HFFc6 (cell line): ENCODE results near the gene NECTIN4. TPM values are rescaled to one million over a fixed set of nuclear protein-coding genes. Genes with fewer than 3 reads are reported as not detected.
A peak's percentile ranks its signal among the peaks of the same experiment; 100 is the strongest.

ENCODE experiments used
- DNase-seq: peaks from one replicate; pipeline ENCODE4 v3.0.0-alpha.2; 2018
- H3K27ac Mint-ChIP-seq: 2 replicates; pipeline ENCODE4 v1.8.0; 2020; ENCODE audit warnings: mild to moderate bottlenecking, mixed read lengths
- H3K27me3 Mint-ChIP-seq: 2 replicates; pipeline ENCODE4 v1.8.0; 2021; ENCODE audit warnings: mild to moderate bottlenecking, moderate library complexity, mixed read lengths; ENCODE audit not compliant: insufficient read depth
- H3K36me3 Mint-ChIP-seq: 2 replicates; pipeline ENCODE4 v1.8.0; 2021; ENCODE audit warnings: low read depth, mixed read lengths
- H3K4me1 Mint-ChIP-seq: 2 replicates; pipeline ENCODE4 v1.8.0; 2020; ENCODE audit warnings: low read depth, mixed read lengths
- H3K4me3 Mint-ChIP-seq: 2 replicates; pipeline ENCODE4 v1.8.0; 2020; ENCODE audit warnings: mild to moderate bottlenecking, moderate library complexity, mixed read lengths
- H3K9me3 Mint-ChIP-seq: 2 replicates; pipeline ENCODE4 v1.8.0; 2020; ENCODE audit warnings: mild to moderate bottlenecking, mixed read lengths
- total RNA-seq, 6 experiments: library from RNA; stranded (reverse); fragmentation: NEBNext Ultra II Directional; extraction: Animal tissue kit (Norgen Biotek cat#: 25700); gene quantifications; 2 replicates in 1 of 6; 3 replicates in 5 of 6; pipeline ENCODE4 v1.2.3, GENCODE V29; 2021
- TF ChIP-seq, protein P1 (sequence below): fragments of 200-600 bp; sonication (generic); IDR thresholded peaks from 2 replicates; pipeline ENCODE4 v1.5.0; 2021; ENCODE audit warnings: antibody characterized with exemption, mild to moderate bottlenecking

Gene NECTIN4
- total RNA-seq, 6 experiments from 2014 or later = 0.09 to 0.14 TPM; not detected in 4

DNA sequence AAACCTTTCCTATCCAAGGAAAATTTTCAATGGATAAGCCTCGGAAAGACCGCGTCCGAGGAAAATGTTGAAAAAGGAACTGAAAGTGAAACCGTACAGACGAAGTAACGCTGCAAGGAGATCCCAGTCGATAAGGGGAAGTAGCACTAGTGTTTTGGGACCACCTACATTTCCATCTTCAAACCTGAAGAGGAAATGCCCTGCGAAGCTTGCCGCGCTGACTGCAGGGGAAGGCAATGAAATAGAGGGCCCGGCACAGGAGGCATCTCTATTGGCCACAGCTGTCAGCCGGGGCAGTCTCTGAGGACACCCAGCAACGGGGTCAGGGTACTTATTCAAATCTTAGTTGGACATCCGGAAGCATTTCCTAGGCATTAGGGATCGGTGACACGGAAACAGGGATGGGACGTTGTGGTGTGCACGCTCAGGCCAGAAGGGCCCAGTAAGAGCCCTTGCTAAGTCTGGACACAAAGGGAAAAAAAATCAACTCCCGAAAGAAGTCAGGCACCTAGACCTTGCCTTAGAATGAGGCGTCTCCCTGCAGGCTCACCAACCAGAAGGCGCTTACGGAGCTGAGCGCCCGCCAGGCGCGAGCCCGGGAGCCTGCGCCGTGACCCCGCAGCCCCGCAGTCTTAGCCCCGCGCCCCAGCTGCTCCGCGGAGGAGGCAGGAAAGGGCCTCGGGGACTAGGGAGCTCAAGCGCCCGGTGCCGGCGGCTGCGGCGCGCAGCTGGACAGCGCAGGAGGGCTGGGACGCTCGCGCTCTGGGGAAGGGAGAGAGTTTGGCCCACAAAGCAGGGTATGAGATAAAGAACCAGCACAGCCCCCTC, 44.2 kb downstream of the NECTIN4 start:
- H3K9me3 Mint-ChIP-seq = peaks cover 28% of the 10 kb centered on the region
- peak overlapping the region; percentile 92 for H3K4me3 Mint-ChIP-seq
- H3K27me3 Mint-ChIP-seq = peaks cover 10% of the 10 kb centered on the region
- peak overlapping the region; percentile 98 for H3K27ac Mint-ChIP-seq
- H3K4me1 Mint-ChIP-seq = peaks cover 25% of the 10 kb centered on the region
- TF ChIP-seq, protein P1, sequence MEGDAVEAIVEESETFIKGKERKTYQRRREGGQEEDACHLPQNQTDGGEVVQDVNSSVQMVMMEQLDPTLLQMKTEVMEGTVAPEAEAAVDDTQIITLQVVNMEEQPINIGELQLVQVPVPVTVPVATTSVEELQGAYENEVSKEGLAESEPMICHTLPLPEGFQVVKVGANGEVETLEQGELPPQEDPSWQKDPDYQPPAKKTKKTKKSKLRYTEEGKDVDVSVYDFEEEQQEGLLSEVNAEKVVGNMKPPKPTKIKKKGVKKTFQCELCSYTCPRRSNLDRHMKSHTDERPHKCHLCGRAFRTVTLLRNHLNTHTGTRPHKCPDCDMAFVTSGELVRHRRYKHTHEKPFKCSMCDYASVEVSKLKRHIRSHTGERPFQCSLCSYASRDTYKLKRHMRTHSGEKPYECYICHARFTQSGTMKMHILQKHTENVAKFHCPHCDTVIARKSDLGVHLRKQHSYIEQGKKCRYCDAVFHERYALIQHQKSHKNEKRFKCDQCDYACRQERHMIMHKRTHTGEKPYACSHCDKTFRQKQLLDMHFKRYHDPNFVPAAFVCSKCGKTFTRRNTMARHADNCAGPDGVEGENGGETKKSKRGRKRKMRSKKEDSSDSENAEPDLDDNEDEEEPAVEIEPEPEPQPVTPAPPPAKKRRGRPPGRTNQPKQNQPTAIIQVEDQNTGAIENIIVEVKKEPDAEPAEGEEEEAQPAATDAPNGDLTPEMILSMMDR = no peak
- H3K36me3 Mint-ChIP-seq = peaks cover 33% of the 10 kb centered on the region
- peak; percentile 62 for DNase-seq

- Mint-ChIP-seq H3K9me3 (peaks cover 22% of the 10 kb centered on the region), H3K27me3 (peaks cover 10% of the 10 kb centered on the region), H3K4me3 (peak overlapping the region; percentile 92), H3K27ac (peak overlapping the region; percentile 98), H3K36me3 (peaks cover 33% of the 10 kb centered on the region), H3K4me1 (peaks cover 25% of the 10 kb centered on the region)
- TF ChIP-seq, protein P1 = no peak
- DNase-seq = peak; percentile 32
These were observed 44.8 kb downstream of the NECTIN4 start for GRCh38 chr1:161044535-161044907.

GRCh38 chr1:161039546-161039945, 49.8 kb downstream of the NECTIN4 start:
- no peaks in the 10 kb centered on the region; the same call in 1 of the 2 replicates for H3K27me3 Mint-ChIP-seq
- TF ChIP-seq, protein P1 = no peak
- peaks cover 9% of the 10 kb centered on the region for H3K36me3 Mint-ChIP-seq
- H3K4me3 Mint-ChIP-seq = no peak overlapping the region
- H3K4me1 Mint-ChIP-seq = peaks cover 18% of the 10 kb centered on the region
- no peak for DNase-seq
- H3K9me3 Mint-ChIP-seq = no peaks in the 10 kb centered on the region
- H3K27ac Mint-ChIP-seq = no peak overlapping the region

DNA sequence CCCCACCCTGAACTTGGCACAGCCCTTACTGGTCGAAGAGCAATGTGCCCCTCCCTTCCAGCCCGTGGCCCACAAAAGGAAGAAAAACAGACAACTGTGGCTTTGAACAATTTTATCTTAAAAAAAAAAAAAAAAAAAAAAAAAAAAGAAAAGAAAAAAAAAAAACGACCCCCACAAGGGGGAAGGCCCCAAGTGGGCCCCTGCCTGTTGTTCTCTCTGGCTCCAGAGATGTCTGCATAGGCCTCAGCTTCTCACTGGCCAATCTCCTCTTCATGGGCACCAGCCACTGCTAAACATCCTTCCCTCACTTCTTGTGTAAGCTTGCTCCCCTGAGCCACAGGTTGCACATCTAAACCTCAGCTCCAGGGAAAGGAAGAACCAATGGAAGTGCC, 50.2 kb downstream of the NECTIN4 start:
- TF ChIP-seq, protein P1 = no peak
- H3K27ac Mint-ChIP-seq = no peak overlapping the region
- H3K4me3 Mint-ChIP-seq = no peak overlapping the region
- peaks cover 14% of the 10 kb centered on the region for H3K4me1 Mint-ChIP-seq
- DNase-seq = no peak
- H3K27me3 Mint-ChIP-seq = no peaks in the 10 kb centered on the region; the same call in 1 of the 2 replicates
- no peaks in the 10 kb centered on the region for H3K9me3 Mint-ChIP-seq
- peaks cover 9% of the 10 kb centered on the region for H3K36me3 Mint-ChIP-seq

DNA sequence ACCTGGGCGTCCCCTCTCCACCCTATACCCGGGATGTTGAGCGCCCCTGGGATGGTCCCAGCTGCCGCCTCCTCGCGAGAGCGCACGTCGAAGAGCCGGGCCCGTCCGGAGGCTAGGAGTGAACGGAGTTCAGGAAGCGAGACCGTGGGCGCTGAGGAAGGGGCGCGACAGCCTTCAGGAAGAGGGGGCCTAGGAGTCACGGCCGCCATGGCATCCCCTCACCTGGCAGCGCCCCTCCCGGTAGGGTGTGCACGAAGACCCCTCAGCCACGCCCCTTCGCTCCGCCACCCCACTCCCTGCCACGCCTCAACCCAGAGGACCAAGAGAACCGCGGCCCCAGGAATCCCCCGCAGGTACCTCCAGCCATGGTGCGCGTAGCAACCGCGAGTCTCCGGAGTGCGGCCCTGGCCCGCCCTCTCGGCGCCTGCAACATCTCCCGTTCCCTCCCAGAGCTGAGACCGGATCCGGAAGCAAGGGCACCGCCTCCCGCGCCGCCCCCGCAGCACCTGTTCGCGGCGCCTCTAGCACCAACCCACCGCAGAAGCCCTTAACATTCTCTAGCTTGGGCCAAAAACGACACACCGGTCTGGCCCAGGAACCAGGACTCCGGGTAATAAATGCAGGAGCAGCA, 50.7 kb downstream of the NECTIN4 start, which contains the start of gene TSTD1:
TSTD1 (minus strand) TSS at position 442 of the 631 bp plus-strand sequence; CDS start at position 367, 75 bp downstream.
- H3K9me3 Mint-ChIP-seq = no peaks in the 10 kb centered on the region
- H3K4me1 Mint-ChIP-seq = peaks cover 12% of the 10 kb centered on the region; the same call in 1 of the 2 replicates
- H3K27me3 Mint-ChIP-seq = no peaks in the 10 kb centered on the region; the same call in 1 of the 2 replicates
- TF ChIP-seq, protein P1 = no peak
- no peak within 1 kb of the TSS for H3K4me3 Mint-ChIP-seq
- H3K27ac Mint-ChIP-seq = no peak within 1 kb of the TSS
- no peak for DNase-seq
- peaks cover 9% of the 10 kb centered on the region for H3K36me3 Mint-ChIP-seq
